ENCODE results near the gene FGGY. TPM values are rescaled to one million over a fixed set of nuclear protein-coding genes. Genes with fewer than 3 reads are reported as not detected.

Gene FGGY
- total RNA-seq, 2 donors from 2014 or later, result 12.4 to 17.9 TPM

DNA sequence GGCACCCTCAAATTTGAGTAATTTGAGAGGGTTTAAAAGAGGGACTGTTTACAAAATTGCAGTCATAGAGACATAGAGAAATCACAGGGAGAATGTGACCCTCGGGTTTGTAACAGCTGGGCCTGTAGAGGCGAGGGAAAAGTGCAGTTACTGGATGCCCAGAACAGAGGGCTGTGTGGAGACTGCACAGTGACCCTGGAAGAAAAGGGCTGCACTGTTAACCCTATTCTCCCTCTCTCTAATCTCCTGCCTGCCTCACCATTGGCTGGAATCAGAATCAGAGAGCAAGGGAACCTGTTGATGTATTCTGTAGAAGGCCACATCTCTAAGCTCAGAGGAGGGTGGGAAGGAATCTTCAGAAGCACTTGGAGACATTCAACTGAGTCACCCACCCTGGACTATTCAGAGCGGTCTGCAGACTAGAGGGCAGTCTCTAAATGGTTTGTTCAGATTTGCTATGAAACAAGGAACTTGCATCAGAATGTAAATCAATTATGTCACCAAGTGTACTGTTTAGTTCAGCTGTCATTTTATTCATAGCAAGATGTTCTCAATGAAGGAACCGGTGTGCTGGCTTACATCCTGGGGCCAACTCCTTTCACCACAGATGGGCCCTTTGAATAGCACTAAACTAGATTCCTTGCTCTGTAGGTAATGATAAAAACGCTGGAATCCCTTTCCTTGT, 385.6 kb downstream of the FGGY start:
- H3K4me1 Mint-ChIP-seq (ENCODE audit: low read depth), result no peaks in the 10 kb centered on the region
- H3K27ac Mint-ChIP-seq, result no peak overlapping the region
- DNase-seq, result no peak
- ATAC-seq (replicated peaks in 1 of 2), result no peak
- no peaks in the 10 kb centered on the region for H3K9me3 Mint-ChIP-seq
- no peaks in the 10 kb centered on the region for H3K27me3 Mint-ChIP-seq (ENCODE audit: low read depth)
- no peaks in the 10 kb centered on the region for H3K36me3 Mint-ChIP-seq (ENCODE audit: insufficient read depth in 2 of 2)
- H3K4me3 Mint-ChIP-seq, result no peak overlapping the region

DNA sequence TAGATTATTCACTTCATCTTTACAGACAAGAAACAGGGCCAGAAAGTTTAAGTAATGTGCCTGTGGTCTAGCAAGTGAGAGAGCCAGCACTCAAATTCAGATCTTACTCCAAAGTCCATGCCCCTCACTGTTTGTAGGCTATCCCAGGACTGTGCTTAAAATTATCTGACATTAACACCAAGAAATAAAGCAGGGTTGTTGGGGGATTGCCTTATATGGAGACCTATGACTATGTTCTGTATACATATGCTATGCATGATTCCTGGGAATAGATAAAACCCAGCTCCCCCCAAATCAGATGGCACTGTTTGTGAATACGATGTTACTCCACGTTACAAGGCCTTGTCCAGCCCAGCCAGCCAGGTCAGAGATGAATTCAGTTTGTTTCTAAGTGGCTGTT, 386.3 kb downstream of the FGGY start:
- Mint-ChIP-seq H3K36me3 (ENCODE audit: insufficient read depth in 2 of 2) (no peaks in the 10 kb centered on the region), H3K4me3 (no peak overlapping the region), H3K9me3 (no peaks in the 10 kb centered on the region), H3K4me1 (ENCODE audit: low read depth) (no peaks in the 10 kb centered on the region), H3K27ac (no peak overlapping the region), H3K27me3 (ENCODE audit: low read depth) (no peaks in the 10 kb centered on the region)
- DNase-seq, result no peak
- no peak for ATAC-seq (replicated peaks in 1 of 2)

DNA sequence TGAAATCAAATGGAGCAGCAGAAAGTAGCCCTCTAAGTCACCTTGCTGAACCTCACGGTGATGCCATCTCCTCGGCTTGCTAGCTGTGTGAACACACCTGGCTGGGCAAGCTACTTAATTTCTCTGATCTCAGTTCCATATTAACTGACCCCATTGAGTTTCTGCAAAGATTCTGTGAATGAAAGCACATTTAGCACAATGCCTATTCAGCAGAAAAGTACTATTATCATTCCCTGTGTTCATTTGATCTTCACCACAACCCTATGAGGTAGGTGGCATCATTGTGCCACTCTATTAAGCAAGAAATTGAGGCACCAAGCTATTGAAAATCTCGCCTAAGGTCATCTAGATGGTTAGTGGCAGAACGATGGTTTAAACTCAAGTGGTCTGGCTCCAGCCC, 387.8 kb downstream of the FGGY start:
- Mint-ChIP-seq H3K27ac (no peak overlapping the region), H3K4me3 (no peak overlapping the region), H3K27me3 (ENCODE audit: low read depth) (no peaks in the 10 kb centered on the region), H3K4me1 (ENCODE audit: low read depth) (no peaks in the 10 kb centered on the region), H3K9me3 (no peaks in the 10 kb centered on the region), H3K36me3 (ENCODE audit: insufficient read depth in 2 of 2) (no peaks in the 10 kb centered on the region)
- no peak for DNase-seq
- ATAC-seq (replicated peaks in 1 of 2), result no peak

DNA sequence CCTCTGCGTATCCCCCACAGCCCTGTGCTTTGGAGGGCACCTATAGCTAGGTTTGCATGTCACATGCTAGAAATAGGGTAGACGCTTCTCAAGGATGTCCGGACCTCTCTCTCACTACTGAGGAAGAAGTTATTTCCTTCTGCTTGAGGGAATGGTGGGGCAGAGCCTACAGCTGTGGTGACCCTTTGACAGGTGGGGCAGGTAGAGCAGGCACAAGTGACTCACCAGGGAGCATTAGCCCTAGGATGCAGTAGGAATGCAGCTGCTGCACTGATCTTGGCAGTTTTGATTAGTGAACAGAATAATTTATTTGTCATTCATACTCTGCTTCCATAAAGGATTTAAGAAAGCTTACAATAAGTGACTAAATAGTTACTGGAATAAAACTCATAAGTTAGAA, 388.2 kb downstream of the FGGY start:
- no peak overlapping the region for H3K4me3 Mint-ChIP-seq
- no peaks in the 10 kb centered on the region for H3K9me3 Mint-ChIP-seq
- H3K36me3 Mint-ChIP-seq (ENCODE audit: insufficient read depth in 2 of 2), result no peaks in the 10 kb centered on the region
- DNase-seq (no peak), ATAC-seq (replicated peaks in 1 of 2) (no peak)
- no peaks in the 10 kb centered on the region for H3K4me1 Mint-ChIP-seq (ENCODE audit: low read depth)
- no peak overlapping the region for H3K27ac Mint-ChIP-seq
- no peaks in the 10 kb centered on the region for H3K27me3 Mint-ChIP-seq (ENCODE audit: low read depth)

GRCh38 chr1:59685666-59686065, 388.8 kb downstream of the FGGY start:
- Mint-ChIP-seq H3K4me1 (ENCODE audit: low read depth) (no peaks in the 10 kb centered on the region), H3K27me3 (ENCODE audit: low read depth) (no peaks in the 10 kb centered on the region), H3K9me3 (no peaks in the 10 kb centered on the region), H3K27ac (no peak overlapping the region), H3K36me3 (ENCODE audit: insufficient read depth in 2 of 2) (no peaks in the 10 kb centered on the region), H3K4me3 (no peak overlapping the region)
- DNase-seq, result no peak
- no peak for ATAC-seq (replicated peaks in 1 of 2)

DNA sequence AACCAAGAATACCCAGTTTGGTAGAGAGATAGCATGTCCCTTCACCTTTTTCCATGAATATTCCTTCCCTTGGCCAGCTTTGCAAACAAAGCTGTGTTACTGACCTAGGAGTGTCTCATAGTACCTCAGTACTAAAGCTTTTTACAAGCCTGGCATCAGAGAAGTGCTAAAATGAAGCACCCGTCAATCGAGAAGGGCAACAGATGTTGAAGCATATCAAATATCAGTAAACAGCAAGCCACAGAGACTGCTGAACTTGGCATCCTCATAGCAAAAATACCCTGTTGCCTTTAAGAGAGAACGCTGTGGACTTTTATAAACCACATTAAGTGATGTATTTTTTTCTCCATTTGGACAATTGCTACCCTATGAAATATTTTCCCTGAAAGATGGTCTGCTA, 389.3 kb downstream of the FGGY start:
- H3K4me1 Mint-ChIP-seq (ENCODE audit: low read depth), result no peaks in the 10 kb centered on the region
- H3K9me3 Mint-ChIP-seq, result no peaks in the 10 kb centered on the region
- ATAC-seq (replicated peaks in 1 of 2) (no peak), DNase-seq (no peak)
- H3K36me3 Mint-ChIP-seq (ENCODE audit: insufficient read depth in 2 of 2), result no peaks in the 10 kb centered on the region
- no peaks in the 10 kb centered on the region for H3K27me3 Mint-ChIP-seq (ENCODE audit: low read depth)
- H3K27ac Mint-ChIP-seq, result no peak overlapping the region
- H3K4me3 Mint-ChIP-seq, result no peak overlapping the region

DNA sequence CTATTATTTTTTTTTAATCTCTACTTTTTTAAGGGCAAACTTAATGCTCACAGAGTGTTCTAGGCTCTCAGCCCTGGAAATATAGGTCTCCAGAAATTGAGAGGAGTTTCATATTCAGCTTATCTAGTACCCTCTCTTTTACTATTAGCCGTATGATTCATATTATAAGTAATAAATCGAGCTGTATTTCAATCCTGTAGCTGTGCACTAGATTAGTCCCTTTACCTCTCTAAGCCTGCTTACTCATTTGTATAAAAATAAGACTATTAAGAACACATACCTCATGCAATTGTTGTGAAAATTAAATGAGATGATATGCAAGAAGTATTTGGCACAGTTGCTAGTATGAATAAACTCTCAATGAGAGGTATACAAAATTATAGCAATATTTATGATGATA, 389.7 kb downstream of the FGGY start:
- H3K4me1 Mint-ChIP-seq (ENCODE audit: low read depth), result no peaks in the 10 kb centered on the region
- DNase-seq (no peak), ATAC-seq (replicated peaks in 1 of 2) (no peak)
- no peak overlapping the region for H3K4me3 Mint-ChIP-seq
- H3K27ac Mint-ChIP-seq, result no peak overlapping the region
- H3K36me3 Mint-ChIP-seq (ENCODE audit: insufficient read depth in 2 of 2), result no peaks in the 10 kb centered on the region
- H3K27me3 Mint-ChIP-seq (ENCODE audit: low read depth), result no peaks in the 10 kb centered on the region
- no peaks in the 10 kb centered on the region for H3K9me3 Mint-ChIP-seq

- Mint-ChIP-seq H3K4me1 (ENCODE audit: low read depth) (no peaks in the 10 kb centered on the region), H3K27me3 (ENCODE audit: low read depth) (no peaks in the 10 kb centered on the region), H3K36me3 (ENCODE audit: insufficient read depth in 2 of 2) (no peaks in the 10 kb centered on the region), H3K27ac (peak overlapping the region; percentile 5), H3K9me3 (no peaks in the 10 kb centered on the region), H3K4me3 (no peak overlapping the region)
- ATAC-seq (replicated peaks in 1 of 2) (no peak), DNase-seq (no peak)
These were observed 390.2 kb downstream of the FGGY start for GRCh38 chr1:59687081-59687480.

DNA sequence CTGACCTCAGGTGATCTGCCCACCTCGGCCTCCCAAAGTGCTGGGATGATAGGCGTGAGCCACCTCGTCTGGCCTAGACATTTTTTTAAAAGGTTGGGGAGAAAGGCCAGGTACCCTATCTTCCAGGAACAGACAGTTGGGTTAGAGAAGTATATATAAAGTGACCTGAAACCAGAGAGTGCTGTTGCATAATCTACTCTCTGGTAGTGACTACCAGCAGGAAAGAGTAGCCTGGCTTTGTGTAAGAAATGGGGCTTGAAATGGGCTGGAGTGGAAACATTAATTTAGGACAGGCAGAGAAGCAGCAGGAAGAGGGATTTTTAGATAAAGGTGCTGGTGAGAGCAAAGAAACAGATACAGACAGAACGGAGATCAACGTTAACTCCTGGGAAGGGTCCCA, 392.1 kb downstream of the FGGY start:
- Mint-ChIP-seq H3K9me3 (no peaks in the 10 kb centered on the region), H3K27ac (no peak overlapping the region), H3K4me3 (no peak overlapping the region), H3K36me3 (ENCODE audit: insufficient read depth in 2 of 2) (no peaks in the 10 kb centered on the region), H3K27me3 (ENCODE audit: low read depth) (no peaks in the 10 kb centered on the region), H3K4me1 (ENCODE audit: low read depth) (no peaks in the 10 kb centered on the region)
- DNase-seq (no peak), ATAC-seq (replicated peaks in 1 of 2) (no peak)

DNA sequence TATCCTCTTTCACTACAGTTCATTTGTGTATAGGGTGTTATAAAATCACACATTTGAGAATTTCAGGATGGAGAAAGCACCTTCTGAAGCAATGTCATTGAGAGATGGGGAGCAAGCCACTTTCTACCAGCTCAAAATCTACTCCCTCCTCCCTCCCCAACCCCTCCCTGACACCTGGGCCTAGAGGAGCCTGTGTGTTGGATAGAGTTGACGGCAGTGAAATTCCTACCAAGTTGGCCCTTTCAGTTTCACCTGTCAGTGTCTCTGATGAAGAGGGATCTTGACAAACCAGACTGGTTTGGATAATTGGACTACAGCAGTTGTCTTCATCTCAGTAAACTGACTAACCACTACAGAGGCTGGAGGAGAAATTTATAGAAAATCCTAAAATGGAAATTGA, 392.8 kb downstream of the FGGY start:
- DNase-seq, result no peak
- no peaks in the 10 kb centered on the region for H3K27me3 Mint-ChIP-seq (ENCODE audit: low read depth)

GRCh38 chr1:59690171-59690930, 393.5 kb downstream of the FGGY start:
- Mint-ChIP-seq H3K4me3 (no peak overlapping the region), H3K4me1 (ENCODE audit: low read depth) (no peaks in the 10 kb centered on the region), H3K27me3 (ENCODE audit: low read depth) (no peaks in the 10 kb centered on the region), H3K36me3 (ENCODE audit: insufficient read depth in 2 of 2) (no peaks in the 10 kb centered on the region), H3K9me3 (no peaks in the 10 kb centered on the region), H3K27ac (no peak overlapping the region)
- ATAC-seq (replicated peaks in 1 of 2) (no peak), DNase-seq (no peak)

More for the DNA sequence above, 392.8 kb downstream of the FGGY start:
- Mint-ChIP-seq H3K9me3 (no peaks in the 10 kb centered on the region), H3K36me3 (ENCODE audit: insufficient read depth in 2 of 2) (no peaks in the 10 kb centered on the region), H3K4me3 (no peak overlapping the region), H3K27ac (no peak overlapping the region), H3K4me1 (ENCODE audit: low read depth) (no peaks in the 10 kb centered on the region)
- no peak for ATAC-seq (replicated peaks in 1 of 2)

GRCh38 chr1:59691261-59691660, 394.4 kb downstream of the FGGY start:
- Mint-ChIP-seq H3K36me3 (ENCODE audit: insufficient read depth in 2 of 2) (no peaks in the 10 kb centered on the region), H3K4me3 (no peak overlapping the region), H3K27me3 (ENCODE audit: low read depth) (no peaks in the 10 kb centered on the region), H3K27ac (no peak overlapping the region), H3K9me3 (no peaks in the 10 kb centered on the region), H3K4me1 (ENCODE audit: low read depth) (no peaks in the 10 kb centered on the region)
- DNase-seq (no peak), ATAC-seq (replicated peaks in 1 of 2) (no peak)

- H3K27ac Mint-ChIP-seq, result no peak overlapping the region
- ATAC-seq (replicated peaks in 1 of 2) (no peak), DNase-seq (no peak)
- H3K4me1 Mint-ChIP-seq (ENCODE audit: low read depth), result peaks cover 13% of the 10 kb centered on the region
- no peaks in the 10 kb centered on the region for H3K36me3 Mint-ChIP-seq (ENCODE audit: insufficient read depth in 2 of 2)
- H3K9me3 Mint-ChIP-seq, result no peaks in the 10 kb centered on the region
- no peaks in the 10 kb centered on the region for H3K27me3 Mint-ChIP-seq (ENCODE audit: low read depth)
- H3K4me3 Mint-ChIP-seq, result no peak overlapping the region
These were observed 395.7 kb downstream of the FGGY start for GRCh38 chr1:59692591-59692990.

DNA sequence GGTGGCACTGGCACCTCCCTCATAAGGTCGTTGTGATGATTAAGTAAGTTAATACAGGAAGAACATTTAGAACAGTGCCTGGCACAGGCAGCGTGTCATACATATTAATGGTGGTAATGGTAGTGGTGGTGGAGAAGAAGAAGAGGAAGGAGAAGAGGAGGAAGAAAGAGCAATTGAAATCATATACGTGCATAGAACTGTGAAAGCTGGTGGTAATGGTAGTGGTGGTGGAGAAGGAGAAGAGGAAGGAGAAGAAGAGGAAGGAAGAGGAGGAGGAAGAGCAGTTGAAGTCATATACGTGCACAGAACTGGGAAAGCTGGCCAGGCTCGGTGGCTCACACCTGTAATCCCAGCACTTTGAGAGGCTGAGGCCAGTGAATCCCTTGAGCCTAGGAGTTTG, 396.5 kb downstream of the FGGY start:
- no peaks in the 10 kb centered on the region for H3K9me3 Mint-ChIP-seq
- H3K4me3 Mint-ChIP-seq, result no peak overlapping the region
- no peaks in the 10 kb centered on the region for H3K27me3 Mint-ChIP-seq (ENCODE audit: low read depth)
- H3K4me1 Mint-ChIP-seq (ENCODE audit: low read depth), result peaks cover 19% of the 10 kb centered on the region
- DNase-seq (no peak), ATAC-seq (replicated peaks in 1 of 2) (no peak)
- H3K36me3 Mint-ChIP-seq (ENCODE audit: insufficient read depth in 2 of 2), result no peaks in the 10 kb centered on the region
- no peak overlapping the region for H3K27ac Mint-ChIP-seq
